ENCODE data around the gene UNKL.

The UNKL gene

GRCh38 chr16:1366712-1367299, 47.7 kb downstream of the UNKL start:
- Mint-ChIP-seq H3K27ac (peak overlapping the region; percentile 10), H3K4me3 (no peak overlapping the region), H3K4me1 (no peaks in the 10 kb centered on the region), H3K9me3 (no peaks in the 10 kb centered on the region), H3K36me3 (peaks cover 91% of the 10 kb centered on the region)
- DNase-seq (ENCODE audit: low spot score in 2 of 2): no peak
- no peak for ATAC-seq

DNA sequence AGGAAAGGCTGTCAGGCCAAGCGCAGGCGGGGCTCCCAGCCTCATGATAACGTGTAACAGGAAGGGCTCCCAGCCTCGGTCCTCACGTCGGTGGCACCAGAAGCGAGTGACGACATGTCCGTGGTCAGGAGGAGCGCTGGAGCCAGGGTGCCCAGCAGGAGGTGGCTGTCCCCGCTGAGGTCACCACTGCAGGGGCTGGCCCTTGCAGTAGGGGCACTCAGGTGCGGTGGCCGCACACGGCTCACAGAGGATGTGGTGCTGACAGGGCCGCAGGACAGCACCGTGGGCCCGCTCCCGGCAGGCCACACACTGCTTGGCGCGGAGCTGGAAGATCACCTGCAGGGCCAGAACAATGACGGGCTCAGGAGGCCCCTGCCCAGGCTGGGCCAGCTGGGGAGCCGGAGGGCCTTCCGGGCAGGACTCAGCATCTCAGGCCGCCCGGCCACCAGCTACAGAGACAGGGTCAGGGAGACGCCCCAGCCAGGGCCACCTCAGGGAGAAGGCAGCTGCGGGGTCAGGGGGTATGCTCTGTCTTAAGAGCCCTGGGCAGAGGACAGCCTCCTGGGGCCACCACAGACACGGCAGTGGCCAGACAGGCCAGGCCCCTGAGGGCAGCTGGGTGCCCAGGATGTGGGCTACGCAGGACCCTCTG, 48.3 kb downstream of the UNKL start:
- peaks cover 86% of the 10 kb centered on the region for H3K36me3 Mint-ChIP-seq

DNA sequence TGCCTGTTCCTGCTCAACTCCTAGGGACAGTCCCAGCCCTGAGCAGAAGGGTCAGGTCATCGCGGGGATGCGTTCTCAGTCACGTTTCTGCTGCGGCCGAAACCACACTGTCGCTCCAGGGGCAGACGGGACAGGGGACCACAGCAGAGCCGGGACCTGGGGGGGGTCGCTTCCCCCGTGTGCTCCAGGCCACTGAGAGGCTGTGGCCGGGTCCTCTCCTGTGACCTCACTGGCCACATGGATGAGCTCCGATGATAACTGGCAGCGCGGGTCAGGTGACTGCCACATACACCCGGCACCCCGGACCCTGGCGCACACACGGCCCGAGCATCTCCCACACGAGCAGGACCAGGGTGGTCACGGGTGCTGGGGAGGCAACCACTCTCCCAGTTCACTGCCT, 50.0 kb downstream of the UNKL start:
- DNase-seq (ENCODE audit: low spot score in 2 of 2) (no peak), ATAC-seq (no peak)
- no peak overlapping the region for H3K4me3 Mint-ChIP-seq
- H3K27ac Mint-ChIP-seq: no peak overlapping the region
- H3K36me3 Mint-ChIP-seq: peaks cover 86% of the 10 kb centered on the region
- H3K9me3 Mint-ChIP-seq: no peaks in the 10 kb centered on the region
- no peaks in the 10 kb centered on the region for H3K4me1 Mint-ChIP-seq

More for the DNA sequence above, 48.3 kb downstream of the UNKL start:
- DNase-seq (ENCODE audit: low spot score in 2 of 2) (no peak), ATAC-seq (no peak)
- Mint-ChIP-seq H3K27ac (peak overlapping the region; percentile 79), H3K4me1 (no peaks in the 10 kb centered on the region), H3K4me3 (no peak overlapping the region), H3K9me3 (no peaks in the 10 kb centered on the region)

DNA sequence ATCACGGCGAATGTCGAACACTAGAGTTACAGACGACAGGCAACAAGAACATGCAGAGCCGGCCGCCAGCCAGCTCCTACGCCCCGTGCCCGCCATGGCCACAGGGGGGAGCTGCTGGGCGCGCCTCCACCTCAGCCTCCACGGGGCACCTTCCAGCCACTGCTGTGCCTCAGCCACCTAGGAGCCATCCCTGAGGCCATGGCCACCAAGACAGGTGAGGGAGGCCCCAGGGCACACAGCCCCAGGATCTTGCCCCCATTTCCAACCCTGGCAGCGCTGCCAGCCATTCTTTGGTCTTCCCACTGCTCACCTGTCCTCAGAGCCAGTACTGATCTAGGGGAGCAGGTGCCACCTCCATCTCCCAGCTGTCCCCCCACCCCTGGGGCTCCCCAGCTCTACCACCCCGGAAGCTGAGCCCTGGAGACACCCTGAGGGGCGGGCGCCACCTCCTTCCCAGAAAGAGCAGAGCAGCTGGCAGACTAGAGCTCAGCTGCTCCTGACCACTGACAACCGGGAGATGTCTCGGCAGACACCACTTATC, 50.9 kb downstream of the UNKL start:
- no peak overlapping the region for H3K27ac Mint-ChIP-seq
- no peaks in the 10 kb centered on the region for H3K9me3 Mint-ChIP-seq
- ATAC-seq: peak; percentile 93
- H3K36me3 Mint-ChIP-seq: peaks cover 86% of the 10 kb centered on the region
- no peak overlapping the region for H3K4me3 Mint-ChIP-seq
- no peaks in the 10 kb centered on the region for H3K4me1 Mint-ChIP-seq
- DNase-seq (ENCODE audit: low spot score in 2 of 2): peak; percentile 67 to 81

DNA sequence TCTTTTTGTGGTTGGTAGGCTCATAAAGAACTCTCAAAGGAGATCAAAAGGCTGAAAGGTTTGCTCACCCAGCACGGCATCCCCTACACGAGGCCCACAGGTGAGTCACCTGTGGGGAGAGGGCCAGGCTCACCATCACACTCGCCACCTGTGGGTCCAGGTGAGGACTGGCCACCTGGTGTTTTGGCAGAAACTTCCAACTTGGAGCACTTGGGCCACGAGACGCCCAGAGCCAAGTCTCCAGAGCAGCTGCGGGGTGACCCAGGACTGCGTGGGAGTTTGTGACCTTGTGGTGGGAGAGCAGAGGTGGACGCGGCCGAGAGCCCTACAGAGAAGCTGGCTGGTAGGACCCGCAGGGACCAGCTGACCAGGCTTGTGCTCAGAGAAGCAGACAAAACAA, 51.7 kb downstream of the UNKL start:
- no peak overlapping the region for H3K4me3 Mint-ChIP-seq
- no peak overlapping the region for H3K27ac Mint-ChIP-seq
- ATAC-seq: no peak
- peaks cover 86% of the 10 kb centered on the region for H3K36me3 Mint-ChIP-seq
- no peaks in the 10 kb centered on the region for H3K9me3 Mint-ChIP-seq
- no peak for DNase-seq (ENCODE audit: low spot score in 2 of 2)
- no peaks in the 10 kb centered on the region for H3K4me1 Mint-ChIP-seq

DNA sequence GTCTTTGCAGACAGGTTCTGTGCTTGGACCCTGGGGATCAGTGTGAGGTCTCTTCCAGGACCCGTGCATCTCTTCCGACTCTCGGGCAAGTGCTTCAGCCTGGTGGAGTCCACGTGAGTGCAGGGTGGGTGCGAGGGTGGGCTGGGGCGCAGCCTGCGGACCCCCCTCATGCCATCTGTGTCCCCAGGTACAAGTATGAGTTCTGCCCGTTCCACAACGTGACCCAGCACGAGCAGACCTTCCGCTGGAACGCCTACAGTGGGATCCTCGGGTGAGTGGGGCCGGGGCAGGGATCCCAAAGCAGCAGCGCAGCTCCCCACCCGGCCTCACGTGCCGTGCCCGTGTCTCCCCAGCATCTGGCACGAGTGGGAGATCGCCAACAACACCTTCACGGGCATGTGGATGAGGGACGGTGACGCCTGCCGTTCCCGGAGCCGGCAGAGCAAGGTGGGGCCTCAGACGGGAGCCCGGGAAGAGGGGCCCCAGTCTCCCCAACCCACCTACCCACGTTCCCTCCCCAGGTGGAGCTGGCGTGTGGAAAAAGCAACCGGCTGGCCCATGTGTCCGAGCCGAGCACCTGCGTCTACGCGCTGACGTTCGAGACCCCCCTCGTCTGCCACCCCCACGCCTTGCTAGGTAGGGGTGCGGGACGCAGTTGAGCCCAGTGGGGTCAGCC, 52.7 kb downstream of the UNKL start:
- Mint-ChIP-seq H3K9me3 (no peaks in the 10 kb centered on the region), H3K4me3 (no peak overlapping the region), H3K4me1 (no peaks in the 10 kb centered on the region), H3K27ac (no peak overlapping the region), H3K36me3 (peaks cover 87% of the 10 kb centered on the region)
- ATAC-seq: no peak
- DNase-seq (ENCODE audit: low spot score in 2 of 2): no peak

GRCh38 chr16:1357906-1358566, 56.5 kb downstream of the UNKL start:
- H3K36me3 Mint-ChIP-seq: peaks cover 66% of the 10 kb centered on the region
- no peak for DNase-seq (ENCODE audit: low spot score in 2 of 2)
- H3K27ac Mint-ChIP-seq: peak overlapping the region; percentile 86
- peak; percentile 19 for ATAC-seq
- H3K4me3 Mint-ChIP-seq: no peak overlapping the region
- H3K9me3 Mint-ChIP-seq: no peaks in the 10 kb centered on the region
- peaks cover 31% of the 10 kb centered on the region for H3K4me1 Mint-ChIP-seq

GRCh38 chr16:1356061-1356900, 58.2 kb downstream of the UNKL start:
- Mint-ChIP-seq H3K9me3 (no peaks in the 10 kb centered on the region), H3K36me3 (peaks cover 65% of the 10 kb centered on the region), H3K4me1 (peaks cover 40% of the 10 kb centered on the region), H3K27ac (peak overlapping the region; percentile 81), H3K4me3 (no peak overlapping the region)
- no peak for ATAC-seq
- no peak for DNase-seq (ENCODE audit: low spot score in 2 of 2)

DNA sequence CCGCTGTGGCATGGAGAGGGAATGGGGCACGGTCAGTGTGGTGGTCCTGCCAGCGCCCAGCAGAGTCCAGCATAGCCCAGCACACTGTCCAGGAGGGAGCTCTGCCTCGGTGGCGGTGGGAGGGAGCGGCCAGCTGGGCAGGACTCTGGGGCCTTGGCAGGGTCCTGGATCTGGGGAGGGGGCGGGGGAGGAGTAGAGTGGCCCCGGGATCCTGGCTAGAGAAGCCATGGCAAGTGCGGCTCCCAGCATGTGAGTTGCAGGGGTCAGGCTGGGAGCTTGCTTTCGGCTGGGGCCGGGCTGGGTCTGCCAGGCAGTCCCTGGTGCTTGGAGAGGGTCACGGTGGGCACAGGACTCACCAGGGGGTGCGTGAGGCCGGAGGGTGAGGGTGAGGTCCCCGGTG, 58.9 kb downstream of the UNKL start:
- ATAC-seq: no peak
- DNase-seq (ENCODE audit: low spot score in 2 of 2): no peak
- Mint-ChIP-seq H3K36me3 (peaks cover 65% of the 10 kb centered on the region), H3K4me1 (peaks cover 46% of the 10 kb centered on the region), H3K4me3 (no peak overlapping the region), H3K9me3 (no peaks in the 10 kb centered on the region), H3K27ac (peak overlapping the region; percentile 81)

GRCh38 chr16:1354815-1355540, 59.5 kb downstream of the UNKL start:
- peak overlapping the region; percentile 81 for H3K27ac Mint-ChIP-seq
- peaks cover 51% of the 10 kb centered on the region for H3K4me1 Mint-ChIP-seq
- ATAC-seq (no peak), DNase-seq (ENCODE audit: low spot score in 2 of 2) (no peak)
- H3K9me3 Mint-ChIP-seq: no peaks in the 10 kb centered on the region
- no peak overlapping the region for H3K4me3 Mint-ChIP-seq
- H3K36me3 Mint-ChIP-seq: peaks cover 65% of the 10 kb centered on the region

DNA sequence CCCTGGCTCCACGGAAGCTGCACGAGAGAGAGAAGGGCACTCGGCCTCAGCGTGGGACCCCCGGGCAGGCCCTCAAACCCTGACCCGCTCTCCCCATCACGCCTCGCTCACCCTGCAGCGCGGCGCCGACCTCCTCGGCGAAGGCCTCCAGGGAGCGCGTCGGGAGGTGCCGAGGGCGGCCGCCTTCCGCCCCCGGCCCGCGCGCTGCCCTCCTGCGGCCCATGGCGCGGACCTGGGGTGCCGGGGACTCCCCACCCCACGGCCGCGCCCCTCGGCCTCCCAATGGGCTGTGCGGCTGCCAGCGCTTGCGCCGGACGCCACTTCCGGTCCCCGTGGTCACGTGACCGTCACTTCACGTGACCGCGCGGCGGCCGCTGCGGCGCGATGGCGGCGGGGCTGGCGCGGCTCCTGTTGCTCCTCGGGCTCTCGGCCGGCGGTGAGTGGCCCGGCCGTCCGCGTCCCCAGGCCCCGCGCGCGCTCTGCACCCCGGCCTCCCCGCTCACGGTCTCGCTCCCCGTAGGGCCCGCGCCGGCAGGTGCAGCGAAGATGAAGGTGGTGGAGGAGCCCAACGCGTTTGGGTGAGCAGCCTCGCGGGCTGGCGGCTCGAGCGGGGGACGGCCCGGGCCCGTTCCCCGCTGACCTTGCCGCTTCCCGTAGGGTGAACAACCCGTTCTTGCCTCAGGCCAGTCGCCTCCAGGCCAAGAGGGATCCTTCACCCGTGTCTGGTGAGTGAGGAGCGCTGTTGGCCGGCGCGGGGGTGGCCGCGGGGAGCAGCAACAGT, 62.7 kb downstream of the UNKL start, which contains the start of the genes GNPTG and TSR3:
Gene GNPTG, plus strand, starts transcription at position 350 of the 781 bp plus-strand sequence. Its CDS starts 35 bp downstream, at position 385.
Gene TSR3, minus strand, starts transcription at position 297 of the 781 bp plus-strand sequence. Its CDS starts 74 bp downstream, at position 223.
- Mint-ChIP-seq H3K36me3 (peaks cover 57% of the 10 kb centered on the region), H3K4me1 (peaks cover 51% of the 10 kb centered on the region), H3K4me3 (peak within 1 kb of the TSS; percentile 78), H3K9me3 (no peaks in the 10 kb centered on the region), H3K27ac (peak within 1 kb of the TSS; percentile 88)
- peak; percentile 94 to 95 for DNase-seq (ENCODE audit: low spot score in 2 of 2)
- peak; percentile 88 for ATAC-seq

- H3K36me3 Mint-ChIP-seq: peaks cover 57% of the 10 kb centered on the region
- no peaks in the 10 kb centered on the region for H3K9me3 Mint-ChIP-seq
- peak; percentile 14 for ATAC-seq
- H3K4me1 Mint-ChIP-seq: peaks cover 47% of the 10 kb centered on the region
- peak overlapping the region; percentile 83 for H3K27ac Mint-ChIP-seq
- H3K4me3 Mint-ChIP-seq: peak overlapping the region; percentile 78
- DNase-seq (ENCODE audit: low spot score in 2 of 2): peak in 1 of 2 donors; percentile 60
Measured at GRCh38 chr16:1351215-1351581, 63.3 kb downstream of the UNKL start.

DNA sequence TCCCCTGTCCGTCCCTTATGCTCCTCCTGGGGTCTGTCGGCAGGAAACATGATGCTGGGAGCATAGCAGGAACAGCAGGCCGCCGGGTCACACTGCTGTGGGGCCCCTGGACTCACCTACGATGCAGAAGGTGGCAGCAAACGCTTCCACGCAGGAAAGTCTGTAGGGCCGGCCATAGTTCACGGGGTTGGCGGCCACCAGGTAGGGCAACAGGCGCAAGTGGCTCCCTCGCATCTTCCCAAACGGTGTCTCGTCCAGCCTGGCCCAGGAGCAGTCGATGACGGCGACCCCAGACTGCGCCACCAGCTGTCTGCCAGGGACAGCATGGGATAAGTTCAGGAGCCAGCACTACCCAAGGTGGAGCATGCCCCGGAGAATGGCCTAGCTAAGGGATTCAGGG, 63.8 kb downstream of the UNKL start:
- no peaks in the 10 kb centered on the region for H3K9me3 Mint-ChIP-seq
- peaks cover 52% of the 10 kb centered on the region for H3K36me3 Mint-ChIP-seq
- no peak for ATAC-seq
- H3K4me1 Mint-ChIP-seq: peaks cover 42% of the 10 kb centered on the region
- peak overlapping the region; percentile 83 for H3K27ac Mint-ChIP-seq
- H3K4me3 Mint-ChIP-seq: peak overlapping the region; percentile 78
- no peak for DNase-seq (ENCODE audit: low spot score in 2 of 2)
